Measurements from ENCODE around the gene SPESP1. TPM values are rescaled to one million over a fixed set of nuclear protein-coding genes. Genes with fewer than 3 reads are reported as not detected.

Gene SPESP1
- total RNA-seq (ENCODE audit: low replicate concordance): 0.59 and 5.1 TPM in 2 replicates

GRCh38 chr15:68930268-68931022 is at the start of gene SPESP1:
Gene SPESP1 (plus strand): TSS chr15:68930525. CDS start chr15:68930654, 129 bp downstream.

Other genes starting within 250 kb of the SPESP1 start
- gene ANP32A, start 109.6 kb upstream of the SPESP1 start, total RNA-seq (ENCODE audit: low replicate concordance): 49.6 and 50.9 TPM in 2 replicates
- 0.08 and 0.12 TPM in 2 replicates for gene NOX5, start 84.2 kb downstream of the SPESP1 start, total RNA-seq (ENCODE audit: low replicate concordance)
- gene GLCE, start 230.1 kb downstream of the SPESP1 start, total RNA-seq (ENCODE audit: low replicate concordance): 8.0 and 13.3 TPM in 2 replicates